WTC11 (cell line): ENCODE data around the gene PFDN2. TPM values are rescaled to one million over a fixed set of nuclear protein-coding genes. Genes with fewer than 3 reads are reported as not detected.

Experiments used
- ATAC-seq: fragments of 200-7000 bp; cut with Tn5 transposase; 2 replicates; pipeline ENCODE4 v1.10.0; 2021; ENCODE audit warnings: mild to moderate bottlenecking, moderate library complexity
- CTCF ChIA-PET: fragments of 300-600 bp; sonication (Branson Sonifier 250); formaldehyde crosslinking; loops from one replicate; lab custom pipeline; 2021; ENCODE audit warnings: antibody characterized with exemption; lab: Charles Lee
- POLR2A ChIA-PET: fragments of 350-600 bp; sonication (Branson Sonifier 250); formaldehyde crosslinking; loops from one replicate; lab custom pipeline; 2021; ENCODE audit warnings: antibody characterized with exemption; lab: Charles Lee
- DNase-seq: peaks from one replicate; pipeline ENCODE4 v3.0.0; 2021; ENCODE audit warnings: low spot score
- H3K27ac Mint-ChIP-seq: 2 replicates; pipeline ENCODE4 v1.8.0; 2021; ENCODE audit warnings: mixed read lengths
- H3K27me3 Mint-ChIP-seq: 2 replicates; pipeline ENCODE4 v1.8.0; 2021; ENCODE audit warnings: low read depth, mild to moderate bottlenecking, moderate library complexity, mixed read lengths
- H3K36me3 Mint-ChIP-seq: 2 replicates; pipeline ENCODE4 v1.8.0; 2021; ENCODE audit warnings: mixed read lengths
- H3K4me1 Mint-ChIP-seq: 2 replicates; pipeline ENCODE4 v1.8.0; 2022; ENCODE audit warnings: mixed read lengths
- H3K4me3 Mint-ChIP-seq: 2 replicates; pipeline ENCODE4 v1.8.0; 2021; ENCODE audit warnings: mild to moderate bottlenecking, moderate library complexity, mixed read lengths
- H3K9me3 Mint-ChIP-seq: 2 replicates; pipeline ENCODE4 v1.8.0; 2021; ENCODE audit warnings: mixed read lengths
- ATF3 ChIP-seq: sonication (generic); formaldehyde crosslinking; conservative IDR thresholded peaks from 2 replicates; pipeline ENCODE4 v1.8.1; 2022; ENCODE audit warnings: mild to moderate bottlenecking, missing genetic modification reagents
- E2F1 ChIP-seq: sonication (generic); formaldehyde crosslinking; IDR thresholded peaks from 2 replicates; pipeline ENCODE4 v1.8.0; 2022; ENCODE audit warnings: mild to moderate bottlenecking, missing genetic modification reagents
- ESRRA ChIP-seq: sonication (generic); formaldehyde crosslinking; IDR thresholded peaks from 2 replicates; pipeline ENCODE4 v1.8.1; 2022; ENCODE audit warnings: mild to moderate bottlenecking, missing genetic modification reagents, borderline replicate concordance
- GRHL2 ChIP-seq: fragments of 250-450 bp; sonication (Bioruptor Pico); IDR thresholded peaks from 2 replicates; pipeline ENCODE4 v1.8.0; 2022; ENCODE audit warnings: mild to moderate bottlenecking, moderate library complexity; ENCODE audit not compliant: insufficient replicate concordance, severe bottlenecking
- HMGA2 ChIP-seq: fragments of 250-450 bp; sonication (Bioruptor Pico); IDR thresholded peaks from 2 replicates; pipeline ENCODE4 v1.4.0; 2021; ENCODE audit warnings: mild to moderate bottlenecking, moderate library complexity
- JAZF1 ChIP-seq: fragments of 250-450 bp; sonication (Bioruptor Pico); IDR thresholded peaks from 2 replicates; pipeline ENCODE4 v1.9.0; 2021; ENCODE audit warnings: moderate library complexity, mild to moderate bottlenecking, inconsistent platforms
- NR3C1 ChIP-seq: sonication (generic); formaldehyde crosslinking; conservative IDR thresholded peaks from 2 replicates; pipeline ENCODE4 v1.8.1; 2023; ENCODE audit warnings: low read depth, mild to moderate bottlenecking, missing genetic modification reagents
- PREB ChIP-seq: sonication (generic); formaldehyde crosslinking; IDR thresholded peaks from 2 replicates; pipeline ENCODE4 v1.8.1; 2022; ENCODE audit warnings: mild to moderate bottlenecking, missing genetic modification reagents, moderate library complexity, borderline replicate concordance
- RELA ChIP-seq: sonication (generic); formaldehyde crosslinking; IDR thresholded peaks from 2 replicates; pipeline ENCODE4 v1.8.1; 2022; ENCODE audit warnings: missing genetic modification reagents, mild to moderate bottlenecking, borderline replicate concordance
- STAT6 ChIP-seq: sonication (generic); formaldehyde crosslinking; conservative IDR thresholded peaks from 2 replicates; pipeline ENCODE4 v1.8.1; 2023; ENCODE audit warnings: mild to moderate bottlenecking, low read depth, missing genetic modification reagents, moderate library complexity
- TEAD1 ChIP-seq: sonication (generic); formaldehyde crosslinking; IDR thresholded peaks from 2 replicates; pipeline ENCODE4 v1.8.0; 2022; ENCODE audit warnings: mild to moderate bottlenecking, missing genetic modification reagents
- ZBTB21 ChIP-seq: sonication (generic); formaldehyde crosslinking; IDR thresholded peaks from 2 replicates; pipeline ENCODE4 v1.8.1; 2023; ENCODE audit warnings: mild to moderate bottlenecking, missing genetic modification reagents, borderline replicate concordance
- ZNF281 ChIP-seq: sonication (generic); formaldehyde crosslinking; IDR thresholded peaks from 2 replicates; pipeline ENCODE4 v1.8.0; 2023; ENCODE audit warnings: mild to moderate bottlenecking, missing genetic modification reagents
- ZNF317 ChIP-seq: sonication (generic); formaldehyde crosslinking; IDR thresholded peaks from 2 replicates; pipeline ENCODE4 v1.8.1; 2023; ENCODE audit warnings: low read depth, mild to moderate bottlenecking, moderate library complexity, missing genetic modification reagents, borderline replicate concordance
- ZNF396 ChIP-seq: fragments of 250-450 bp; sonication (Bioruptor Pico); IDR thresholded peaks from 2 replicates; pipeline ENCODE4 v1.8.0; 2021; ENCODE audit warnings: mild to moderate bottlenecking, moderate library complexity, borderline replicate concordance
- ZNF416 ChIP-seq: fragments of 250-450 bp; sonication (Bioruptor Pico); IDR thresholded peaks from 2 replicates; pipeline ENCODE4 v1.9.0; 2021; ENCODE audit warnings: mild to moderate bottlenecking, inconsistent platforms
- ZNF425 ChIP-seq: fragments of 250-450 bp; sonication (Bioruptor Pico); conservative IDR thresholded peaks from 2 replicates; pipeline ENCODE4 v1.9.0; 2021; ENCODE audit warnings: mild to moderate bottlenecking
- total RNA-seq: library from RNA; stranded (reverse); gene quantifications from 3 replicates; pipeline ENCODE4 v1.2.3, GENCODE V29; 2021

PFDN2 gene
- total RNA-seq, 1 experiment from 2014 or later = 92.6 TPM

GRCh38 chr1:161089938-161090337, 27.9 kb downstream of the PFDN2 start:
- TF ChIP-seq ATF3 (no peak), JAZF1 (CRISPR knock-in tag) (no peak), TEAD1 (no peak), NR3C1 (CRISPR knock-in tag) (no peak), HMGA2 (CRISPR knock-in tag) (no peak), STAT6 (CRISPR knock-in tag) (no peak), ZBTB21 (CRISPR knock-in tag) (no peak), PREB (CRISPR knock-in tag) (no peak), GRHL2 (CRISPR knock-in tag) (no peak), ZNF317 (CRISPR knock-in tag) (no peak), ZNF396 (CRISPR knock-in tag) (no peak), ESRRA (no peak), E2F1 (CRISPR knock-in tag) (no peak), ZNF281 (CRISPR knock-in tag) (no peak), ZNF425 (CRISPR knock-in tag) (no peak), RELA (no peak), ZNF416 (CRISPR knock-in tag) (no peak)
- Mint-ChIP-seq H3K36me3 (no peaks in the 10 kb centered on the region), H3K4me1 (peaks cover 19% of the 10 kb centered on the region), H3K27me3 (peaks cover under 1% of the 10 kb centered on the region; the same call in 1 of the 2 replicates), H3K4me3 (no peak overlapping the region), H3K27ac (no peak overlapping the region), H3K9me3 (no peaks in the 10 kb centered on the region)
- DNase-seq (no peak), ATAC-seq (no peak)
- CTCF ChIA-PET = interaction anchor here (0.8 to 3.0 kb wide), 7 partner anchors 7 to 51 kb away, joined by 3 to 23 read pairs (median 5); partner anchors contain the start of genes KLHDC9 and TSTD1
- POLR2A ChIA-PET = no interaction called here
